ENCODE measurements around the gene MRPL18.
A peak's percentile ranks its signal among the peaks of the same experiment; 100 is the strongest.
"Not testable (repeated sequence)": the region's sequence is repeated elsewhere in the genome, so short reads cannot be mapped to it uniquely, and the experiment has no call there.

Gene MRPL18

DNA sequence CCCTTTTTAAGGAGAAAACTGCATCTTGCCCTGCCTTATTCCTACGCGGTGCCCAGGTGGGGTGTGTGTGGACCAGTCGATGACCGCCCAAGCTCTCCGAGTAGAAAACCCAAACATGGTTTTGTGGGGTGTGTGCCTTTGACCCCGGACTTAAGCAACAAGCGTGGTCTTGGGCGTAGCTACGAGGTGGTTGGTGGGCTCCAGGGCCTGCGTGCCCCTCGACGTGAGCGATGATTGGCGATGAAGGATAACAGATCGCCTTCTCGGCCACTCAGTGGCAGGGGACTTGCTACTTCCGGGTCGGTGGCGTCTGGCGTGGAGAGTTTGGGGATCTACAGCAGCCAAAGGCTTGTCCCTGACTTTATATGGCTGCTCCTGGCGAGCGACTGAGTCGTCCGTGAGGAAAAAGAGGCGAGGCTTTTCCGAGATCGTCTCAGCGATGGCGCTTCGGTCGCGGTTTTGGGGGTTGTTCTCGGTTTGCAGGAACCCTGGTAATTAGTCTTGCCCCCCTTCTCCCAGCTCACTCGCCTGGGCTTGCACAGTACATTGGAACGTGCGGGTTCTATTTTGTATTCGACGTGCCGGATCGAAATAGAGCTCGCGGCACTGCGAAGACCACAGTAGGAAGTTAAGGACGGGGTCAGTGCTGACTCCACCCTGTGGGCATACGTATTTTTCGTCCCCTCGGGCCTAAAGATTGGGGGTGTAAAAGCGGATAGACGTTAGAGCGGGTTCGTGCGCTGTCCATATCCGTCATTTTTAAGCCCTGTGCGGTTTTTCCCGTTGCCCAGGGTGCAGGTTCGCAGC lies at the start of gene MRPL18:
Gene MRPL18, plus strand, starts transcription at position 319 of the 807 bp plus-strand sequence. Its CDS starts 121 bp downstream, at position 440.
- peak; percentile 98 to 99 for DNase-seq

DNA sequence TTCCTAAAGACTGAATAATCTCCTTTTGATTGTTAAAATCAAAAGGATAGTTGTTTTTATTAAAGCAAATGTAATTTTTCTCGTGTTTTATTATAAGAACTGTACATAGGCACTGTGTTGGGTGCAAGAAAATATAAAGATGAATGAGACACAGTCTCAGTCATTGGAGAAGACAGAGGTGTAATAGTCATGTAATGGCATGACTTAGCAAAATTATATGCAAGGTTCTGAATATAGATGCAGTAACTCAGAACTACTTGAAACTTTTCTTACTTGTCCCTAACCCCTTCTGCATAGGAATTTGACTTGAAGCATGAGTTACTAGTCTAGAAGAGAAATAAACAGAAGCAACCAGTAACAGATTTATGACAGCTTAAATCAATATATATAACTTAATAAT lies 48.1 kb upstream of the MRPL18 start:
- DNase-seq = no peak

DNA sequence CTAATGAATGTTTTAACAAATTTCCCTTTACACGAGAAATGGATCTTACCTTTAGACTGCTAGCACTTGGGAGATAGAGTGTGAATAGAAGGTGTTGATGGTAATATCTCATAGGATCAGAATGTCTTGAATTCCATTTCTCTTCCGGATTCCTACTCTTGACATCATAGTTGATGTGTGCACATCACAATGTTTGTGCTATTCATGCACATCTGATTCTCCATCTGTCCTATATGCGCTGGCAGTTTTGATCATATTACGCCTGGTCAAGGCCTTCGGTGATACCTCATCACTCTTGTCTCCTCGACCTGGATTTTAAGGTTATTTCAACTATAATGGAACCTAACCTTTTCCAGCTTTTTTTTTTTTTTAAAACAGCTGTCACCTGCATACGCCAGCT lies 45.2 kb upstream of the MRPL18 start:
- no peak for DNase-seq

DNA sequence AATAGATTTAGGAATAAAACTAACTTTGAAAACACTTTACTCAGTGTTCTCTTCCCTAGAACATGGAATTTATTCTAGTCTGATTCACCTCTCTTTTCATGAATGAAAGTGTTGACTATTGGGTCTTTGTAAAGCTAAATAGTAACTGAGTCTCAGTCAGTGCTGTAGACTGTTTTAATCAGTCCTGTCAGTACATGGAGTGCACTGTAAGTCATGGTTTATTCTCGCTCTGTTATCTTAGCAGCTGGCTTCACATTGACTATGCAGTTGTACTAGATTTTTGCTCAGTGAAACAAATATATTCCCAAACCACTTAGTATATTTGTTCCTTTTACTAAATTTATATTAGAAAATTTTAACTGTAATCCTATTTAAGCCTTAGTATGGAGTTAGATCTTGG lies 43.5 kb upstream of the MRPL18 start:
- no peak for DNase-seq

DNA sequence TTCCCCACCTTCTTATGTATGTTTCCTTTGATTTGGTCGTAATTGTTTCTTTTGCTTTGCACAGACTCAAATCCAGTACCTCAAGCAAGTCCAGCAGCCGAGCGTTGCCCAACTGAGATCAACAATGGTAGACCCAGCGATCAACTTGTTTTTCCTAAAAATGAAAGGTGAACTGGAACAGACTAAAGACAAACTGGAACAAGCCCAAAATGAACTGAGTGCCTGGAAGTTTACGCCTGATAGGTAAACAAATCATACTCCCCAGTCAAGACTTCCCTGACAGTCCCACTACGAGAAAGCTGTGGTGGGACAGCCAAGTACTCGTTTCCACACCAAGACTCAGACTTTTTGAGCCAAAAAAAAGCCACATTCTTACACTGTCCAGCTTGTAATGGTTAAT lies 42.1 kb upstream of the MRPL18 start:
- DNase-seq = not testable (repeated sequence)

DNA sequence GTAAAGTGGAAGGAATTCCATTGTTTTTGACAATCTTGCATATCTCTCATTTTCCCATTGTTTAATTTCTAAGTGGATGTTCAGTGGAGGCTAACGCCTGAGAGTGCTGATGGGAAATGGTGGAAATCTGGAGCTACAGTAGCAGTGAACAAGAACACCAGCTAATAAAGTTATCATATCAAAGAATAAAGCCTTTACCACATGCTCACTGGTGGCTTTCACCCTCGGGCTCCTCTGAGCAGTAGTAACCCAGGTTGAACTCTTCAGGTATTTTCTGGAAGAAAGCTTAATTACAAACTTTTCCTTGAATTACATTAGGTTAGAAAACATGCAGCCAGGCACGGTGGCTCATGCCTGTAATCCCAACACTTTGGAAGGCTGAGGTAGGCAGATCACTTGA lies 38.8 kb upstream of the MRPL18 start:
- no peak for DNase-seq

DNA sequence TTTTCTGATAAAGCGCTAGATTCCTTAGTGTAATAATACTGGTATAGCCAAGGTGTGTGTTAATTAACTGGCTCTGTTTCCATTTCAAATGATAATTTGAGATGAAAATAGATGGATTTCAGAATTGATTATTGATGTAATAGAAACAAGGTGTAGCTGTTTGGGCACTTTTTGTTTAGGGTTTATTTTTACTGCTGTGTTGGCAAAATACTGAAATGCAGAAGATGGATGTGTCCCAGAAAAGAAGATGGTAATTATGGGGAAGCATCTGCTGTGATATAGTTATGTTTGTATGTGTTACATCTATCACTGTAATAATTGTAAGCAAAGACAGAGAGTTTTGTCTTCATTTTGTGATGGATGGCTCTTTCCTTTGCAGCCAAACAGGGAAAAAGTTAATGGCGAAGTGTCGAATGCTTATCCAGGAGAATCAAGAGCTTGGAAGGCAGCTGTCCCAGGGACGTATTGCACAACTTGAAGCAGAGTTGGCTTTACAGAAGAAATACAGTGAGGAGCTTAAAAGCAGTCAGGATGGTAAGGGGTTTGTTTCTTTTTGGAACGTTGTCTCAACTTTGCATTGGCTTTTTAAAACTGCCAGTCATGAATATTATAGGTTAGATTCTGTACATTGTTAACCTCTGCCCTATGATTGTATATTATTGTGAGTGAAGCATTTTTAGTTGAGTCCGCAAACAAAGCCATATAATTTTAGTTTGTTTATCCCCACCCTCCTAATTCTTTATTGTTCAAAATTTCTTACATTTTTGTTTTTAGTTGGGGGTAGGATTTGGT lies 37.0 kb upstream of the MRPL18 start:
- DNase-seq = no peak

DNA sequence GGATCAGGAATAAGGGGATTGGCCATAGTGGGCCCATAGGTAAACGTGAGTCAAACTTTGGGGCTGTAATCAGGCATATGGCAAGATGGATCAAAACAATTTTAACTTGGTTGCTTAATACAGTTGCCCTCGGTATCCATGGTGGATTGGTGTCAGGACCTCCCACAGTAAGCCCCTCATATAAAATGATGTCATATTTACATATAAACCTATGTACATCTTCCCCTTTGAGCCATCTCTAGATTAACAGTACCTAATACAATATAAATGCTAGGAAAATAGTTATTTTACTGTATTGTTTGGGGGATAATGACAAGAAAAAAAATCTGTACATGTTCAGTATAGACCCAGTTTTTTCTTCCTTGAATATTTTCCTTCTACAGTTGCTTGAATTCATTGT lies 35.9 kb upstream of the MRPL18 start:
- DNase-seq = no peak

DNA sequence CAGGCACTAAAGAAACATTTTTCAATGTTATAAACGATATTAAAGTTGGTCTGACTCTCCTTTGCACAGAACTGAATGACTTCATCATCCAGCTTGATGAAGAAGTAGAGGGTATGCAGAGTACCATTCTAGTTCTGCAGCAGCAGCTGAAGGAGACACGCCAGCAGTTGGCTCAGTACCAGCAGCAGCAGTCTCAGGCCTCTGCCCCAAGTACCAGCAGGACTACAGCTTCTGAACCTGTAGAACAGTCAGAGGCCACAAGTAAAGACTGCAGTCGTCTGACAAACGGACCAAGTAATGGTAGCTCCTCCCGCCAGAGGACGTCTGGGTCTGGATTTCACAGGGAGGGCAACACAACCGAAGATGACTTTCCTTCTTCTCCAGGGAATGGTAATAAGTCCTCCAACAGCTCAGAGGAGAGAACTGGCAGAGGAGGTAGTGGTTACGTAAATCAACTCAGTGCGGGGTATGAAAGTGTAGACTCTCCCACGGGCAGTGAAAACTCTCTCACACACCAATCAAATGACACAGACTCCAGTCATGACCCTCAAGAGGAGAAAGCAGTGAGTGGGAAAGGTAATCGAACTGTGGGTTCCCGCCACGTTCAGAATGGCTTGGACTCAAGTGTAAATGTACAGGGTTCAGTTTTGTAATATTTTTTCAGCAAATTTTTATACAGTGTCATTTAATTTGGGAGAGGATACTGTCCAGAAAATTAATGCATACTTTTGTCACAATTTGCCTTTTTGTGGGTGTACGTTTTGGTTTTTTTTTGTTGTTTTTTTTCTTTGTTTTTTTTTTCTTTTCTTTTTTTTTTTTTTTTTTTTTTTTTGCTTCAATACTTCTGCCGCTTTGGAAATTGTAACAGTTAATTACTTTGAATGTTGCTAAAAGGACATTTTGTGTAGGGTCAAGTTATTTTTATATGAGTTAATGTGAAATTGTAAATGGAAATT lies 35.0 kb upstream of the MRPL18 start:
- DNase-seq = no peak

DNA sequence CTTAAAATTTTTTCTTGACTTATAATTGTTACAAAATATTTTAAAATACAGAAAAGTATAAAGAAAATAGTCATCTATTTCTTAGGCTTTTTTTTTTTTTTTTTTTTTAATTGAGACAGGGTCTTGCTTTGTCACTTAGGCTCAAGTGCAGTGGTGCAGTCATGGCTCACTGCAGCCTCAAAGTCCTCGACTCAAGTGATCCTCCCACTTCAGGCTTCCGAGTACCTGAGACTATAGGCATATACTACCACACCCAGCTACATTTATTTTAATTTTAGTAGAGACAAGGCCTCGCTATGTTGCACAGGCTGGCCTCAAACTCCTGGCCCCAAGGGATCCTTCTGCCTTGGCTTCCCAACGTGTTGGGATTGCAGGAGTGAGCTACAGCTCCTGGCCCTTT lies 33.8 kb upstream of the MRPL18 start:
- no peak for DNase-seq

DNA sequence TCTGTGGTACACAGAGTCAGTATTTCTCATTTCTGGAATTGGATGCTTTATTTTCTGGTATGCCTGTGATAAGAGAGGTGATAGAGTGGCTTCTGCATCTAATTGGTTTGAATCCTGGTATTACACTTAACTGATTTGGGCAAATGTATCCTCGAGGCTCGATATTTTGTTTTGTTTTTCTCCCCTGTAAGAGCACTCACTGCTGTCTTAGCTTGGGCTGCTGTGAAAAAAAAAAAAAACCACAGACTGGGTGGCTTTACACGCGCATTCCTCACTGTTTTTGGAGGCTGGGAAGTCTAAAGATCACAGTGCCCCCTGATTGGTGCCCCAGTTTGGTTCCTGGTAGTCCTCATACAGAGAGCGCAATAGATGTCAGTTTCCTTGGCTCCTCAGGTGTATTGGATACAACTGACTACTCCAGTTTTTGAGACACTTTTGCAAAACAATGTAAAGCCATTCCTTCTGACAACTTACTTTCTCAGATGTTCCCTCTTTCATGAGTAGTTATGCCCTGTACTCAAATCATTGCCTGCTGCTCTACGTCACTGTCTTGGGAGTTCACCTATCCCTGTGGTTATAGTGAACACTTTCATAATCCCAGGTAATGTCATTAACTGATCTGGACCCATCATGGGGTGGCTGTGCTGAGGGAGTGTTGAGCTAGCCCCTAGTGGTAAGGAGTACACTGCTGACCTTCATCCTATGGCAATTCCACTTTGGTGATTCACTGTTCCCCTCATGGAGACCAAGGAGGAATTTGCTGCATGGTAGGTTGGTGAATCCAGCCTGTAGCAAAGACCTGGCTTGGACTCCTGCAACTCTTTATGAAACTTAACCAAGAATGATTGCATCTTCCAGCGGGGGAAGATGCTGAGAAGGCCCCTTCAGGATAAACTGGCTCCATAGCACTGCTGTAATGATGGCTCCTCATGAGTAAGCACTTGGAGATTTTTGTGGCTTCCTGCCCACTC lies 32.0 kb upstream of the MRPL18 start:
- no peak for DNase-seq

DNA sequence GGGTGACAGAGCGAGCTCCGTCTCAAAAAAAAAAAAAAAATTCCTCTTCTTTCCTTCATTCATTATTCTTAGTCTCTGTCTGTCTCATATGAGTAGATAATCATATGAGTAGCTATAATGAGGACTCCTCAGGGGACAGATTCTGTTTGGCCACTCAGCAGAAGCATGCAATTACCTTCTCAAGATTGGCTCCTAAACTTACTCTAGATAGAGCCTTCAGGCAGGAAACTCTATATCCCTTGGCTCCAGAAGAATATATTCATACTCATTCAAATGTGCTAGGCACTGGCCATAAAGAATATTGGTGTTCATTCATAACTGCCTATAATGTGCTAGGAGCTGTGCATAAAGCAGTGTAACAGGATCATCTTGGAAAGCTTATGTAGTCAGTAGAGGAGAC lies 30.6 kb upstream of the MRPL18 start:
- no peak for DNase-seq

DNA sequence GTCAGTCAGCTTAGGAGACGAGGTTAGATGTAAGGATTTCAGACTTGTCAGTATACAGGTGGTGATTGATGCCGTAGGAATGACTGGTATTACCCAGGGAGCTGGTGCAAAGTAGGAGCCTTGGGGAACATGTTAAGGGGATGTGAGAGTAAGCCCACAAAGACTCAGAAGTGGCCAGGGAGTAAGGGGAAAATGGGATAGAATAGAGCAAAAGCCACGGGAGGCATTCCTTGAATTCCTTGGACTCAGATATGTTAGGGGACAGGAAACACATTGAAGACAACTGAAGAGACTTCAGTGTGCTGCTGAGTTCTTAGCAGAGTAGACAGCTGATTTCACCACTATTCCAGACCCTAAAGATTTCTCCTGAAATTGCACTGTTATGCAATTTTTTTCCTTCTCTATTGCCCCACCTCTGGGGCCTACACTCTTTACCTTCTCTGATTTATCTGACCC lies 29.6 kb upstream of the MRPL18 start:
- no peak for DNase-seq

DNA sequence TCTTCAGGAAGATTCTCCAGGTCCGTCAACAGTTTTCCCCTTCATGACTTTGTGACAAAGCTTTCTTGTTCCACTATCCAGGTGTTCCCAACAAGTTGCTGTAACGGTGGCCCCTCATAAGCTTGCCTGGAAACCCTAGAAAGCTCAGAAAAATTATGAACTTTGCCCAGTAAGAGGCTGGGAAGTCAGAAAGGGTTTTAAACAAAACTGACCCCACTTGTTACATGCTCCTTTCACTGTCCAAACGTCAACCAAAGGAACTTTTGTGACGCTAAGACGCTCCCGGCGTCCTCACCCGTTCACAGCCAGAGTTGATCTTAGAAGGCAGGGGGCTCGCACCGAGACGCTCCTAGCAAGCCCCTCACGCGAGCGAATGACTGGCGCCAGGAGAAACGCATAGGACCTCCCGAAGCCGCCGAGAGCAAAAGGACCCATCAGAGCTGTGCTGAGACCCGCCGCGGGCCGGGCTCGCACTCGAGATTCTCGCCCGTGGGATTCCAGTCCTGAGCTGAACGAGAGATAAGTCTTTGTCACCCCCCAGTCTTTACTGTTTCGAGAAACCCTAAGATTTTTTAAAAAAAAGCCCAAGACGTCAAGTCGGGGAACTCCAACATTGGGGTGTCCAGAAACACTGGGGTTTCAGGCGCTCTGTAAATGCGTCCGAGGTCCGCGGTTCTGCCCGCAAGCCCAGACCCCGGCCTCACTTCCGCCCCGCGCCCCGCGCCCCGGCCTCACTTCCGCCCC lies 29.0 kb upstream of the MRPL18 start:
- DNase-seq = peak; percentile 40 to 49

DNA sequence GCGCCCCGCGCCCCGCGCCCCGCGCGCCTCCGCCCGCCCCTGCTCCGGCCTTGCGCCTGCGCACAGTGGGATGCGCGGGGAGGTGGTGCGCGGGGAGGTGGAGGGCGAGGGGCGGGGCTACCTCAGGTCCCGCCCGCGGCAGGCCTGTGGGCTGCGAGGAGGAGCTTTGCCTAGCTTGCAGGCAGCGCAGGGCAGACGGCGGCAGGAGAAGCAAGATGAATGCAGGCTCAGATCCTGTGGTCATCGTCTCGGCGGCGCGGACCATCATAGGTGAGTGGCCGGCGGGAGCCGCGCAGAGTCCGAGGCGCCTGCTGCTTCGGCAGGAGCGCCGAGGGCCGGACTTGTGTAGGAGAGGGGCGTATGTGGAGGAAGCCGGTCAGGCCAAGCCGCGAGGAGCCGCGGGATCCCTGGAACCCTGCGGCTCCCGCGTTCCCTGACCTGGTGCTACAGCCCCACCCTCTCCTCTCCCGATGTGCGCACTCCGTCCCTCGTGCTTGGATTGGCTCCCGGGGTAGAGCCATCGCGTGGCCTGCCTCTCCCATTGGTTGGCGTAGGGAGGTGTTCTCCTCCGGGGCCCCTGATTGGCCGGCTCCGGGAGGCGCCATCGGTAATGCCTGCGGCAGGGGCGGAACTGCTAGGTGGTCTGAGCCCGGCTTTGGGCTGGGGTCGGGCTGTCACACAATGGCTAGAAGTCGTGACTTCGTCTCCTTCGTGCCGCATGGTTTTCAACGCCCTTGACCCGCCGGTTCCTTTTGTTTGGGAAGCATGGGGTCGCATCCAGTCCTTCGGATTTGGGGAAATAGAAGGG lies 28.2 kb upstream of the MRPL18 start, which contains the start of gene ACAT2:
Gene ACAT2, plus strand, starts transcription at position 173 of the 808 bp plus-strand sequence. Its CDS starts 43 bp downstream, at position 216.
- DNase-seq = peak; percentile 97 to 99

DNA sequence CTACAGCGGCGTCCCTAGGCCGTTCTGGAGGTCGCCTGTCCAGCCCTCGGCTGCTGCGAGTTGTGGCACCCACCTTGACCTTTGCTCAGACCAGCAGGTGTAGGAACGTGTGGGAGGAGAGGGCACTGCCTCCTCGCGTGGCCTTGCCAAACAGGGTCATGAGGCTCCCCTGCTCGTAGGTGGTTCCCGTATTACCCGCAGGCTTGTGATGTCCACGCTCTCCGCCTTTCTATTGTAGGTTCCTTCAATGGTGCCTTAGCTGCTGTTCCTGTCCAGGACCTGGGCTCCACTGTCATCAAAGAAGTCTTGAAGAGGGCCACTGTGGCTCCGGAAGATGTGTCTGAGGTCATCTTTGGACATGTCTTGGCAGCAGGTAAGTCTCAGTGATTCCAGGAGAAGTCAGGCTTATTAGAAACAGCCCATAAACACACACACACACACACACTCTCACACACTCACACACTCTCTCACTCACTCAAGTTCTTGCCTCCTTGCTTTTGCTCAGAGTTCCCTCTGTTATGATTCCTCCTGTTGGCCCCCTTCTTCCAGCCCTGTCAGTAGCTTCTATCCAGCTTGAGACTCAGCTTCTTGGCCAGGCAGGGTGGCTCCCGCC lies 27.5 kb upstream of the MRPL18 start:
- peak in 1 of 2 experiments; percentile 29 for DNase-seq

DNA sequence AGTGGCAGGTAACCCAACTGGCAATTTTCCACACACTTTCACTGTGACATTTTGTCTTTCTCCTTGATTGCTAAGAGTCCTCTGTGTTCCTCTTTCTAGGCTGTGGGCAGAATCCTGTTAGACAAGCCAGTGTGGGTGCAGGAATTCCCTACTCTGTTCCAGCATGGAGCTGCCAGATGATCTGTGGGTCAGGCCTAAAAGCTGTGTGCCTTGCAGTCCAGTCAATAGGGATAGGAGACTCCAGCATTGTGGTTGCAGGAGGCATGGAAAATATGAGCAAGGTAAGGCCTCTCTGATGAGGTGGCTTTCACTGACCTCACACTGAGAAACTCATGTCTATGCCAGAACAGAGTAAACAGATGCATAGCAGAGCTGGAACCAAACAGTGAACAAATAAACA lies 23.4 kb upstream of the MRPL18 start:
- no peak for DNase-seq

DNA sequence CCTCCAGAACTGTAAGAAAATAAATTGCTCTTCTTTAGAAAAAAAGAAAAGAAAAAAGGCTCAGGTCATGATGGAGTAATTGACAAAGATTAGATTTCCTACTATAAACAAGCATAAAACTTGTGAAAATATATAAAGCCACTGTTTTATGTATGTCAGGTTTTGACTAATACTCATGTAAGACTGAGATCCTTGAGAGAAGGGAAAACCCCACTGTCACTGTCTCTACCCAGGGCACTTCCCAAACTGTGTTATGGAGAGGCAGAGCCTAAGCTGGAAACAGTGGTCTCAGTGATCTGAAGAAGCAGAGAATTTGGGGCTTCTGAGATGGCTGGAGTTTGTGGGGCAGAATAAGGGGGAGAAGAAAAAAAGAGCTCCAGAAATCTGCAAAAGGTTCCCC lies 20.8 kb upstream of the MRPL18 start:
- DNase-seq = no peak

DNA sequence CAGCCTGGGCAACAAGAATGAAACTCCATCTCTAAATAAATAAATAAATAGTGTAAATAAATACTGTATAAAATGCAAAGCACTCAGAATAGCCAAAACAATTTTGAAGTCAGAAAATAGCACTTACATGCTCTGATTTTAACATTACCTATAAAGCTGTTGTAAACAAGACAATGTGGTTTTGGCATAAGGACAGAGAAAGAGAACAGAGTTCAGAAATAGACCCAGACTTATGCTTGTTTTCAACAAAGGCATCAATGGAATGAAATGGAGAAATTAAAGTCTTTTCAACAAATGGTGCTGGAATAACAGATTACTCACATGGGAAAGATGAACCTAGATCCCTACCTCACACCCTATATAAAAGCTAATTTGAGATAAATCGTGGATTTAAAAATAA lies 18.1 kb upstream of the MRPL18 start:
- DNase-seq = no peak

All from NCI-H524 (cell line).